ENCODE measurements around the gene ADD2. TPM values are rescaled to one million over a fixed set of nuclear protein-coding genes. Genes with fewer than 3 reads are reported as not detected.

ADD2 gene
- total RNA-seq, 3 donors from 2014 or later (not counting 1 experiment from before 2014, with no cell fraction given): 0.16 to 1.4 (median 0.40) TPM

- no peaks in the 10 kb centered on the region for H3K36me3 ChIP-seq (ENCODE audit: control insufficient read depth, insufficient read depth, low read length)
- Mint-ChIP-seq H3K27ac (no peak overlapping the region), H3K36me3 (no peaks in the 10 kb centered on the region), H3K4me3 (no peak overlapping the region), H3K9me3 (no peaks in the 10 kb centered on the region), H3K4me1 (no peaks in the 10 kb centered on the region), H3K27me3 (ENCODE audit: low read depth in 2 of 2) (peaks cover 24 to 75% of the 10 kb centered on the region in 2 donors)
- TF ChIP-seq CTCF (IDR thresholded peaks at IDR 0.05): no peak
- no peak overlapping the region for H3K4me3 ChIP-seq (ENCODE audit: low read length)
- ATAC-seq: no peak
- no peak overlapping the region for H3K27ac ChIP-seq (ENCODE audit: low read length)
- 50% methylated on average over 1 of the region's 1 CpG for WGBS (ENCODE audit: insufficient coverage)
- DNase-seq: no peak
- intact Hi-C loops (cut with micrococcal nuclease): no loop called here
- H3K9me3 ChIP-seq (ENCODE audit: control insufficient read depth, insufficient read depth, low read length): no peaks in the 10 kb centered on the region
- no peaks in the 10 kb centered on the region for H3K4me1 ChIP-seq (ENCODE audit: control insufficient read depth, insufficient read depth, low read length)
- H3K27me3 ChIP-seq (ENCODE audit: control insufficient read depth, insufficient read depth, low read length): peaks cover 4% of the 10 kb centered on the region
Observed at GRCh38 chr2:70632388-70632787, 135.6 kb downstream of the ADD2 start.

- Histone ChIP-seq H3K4me3 (ENCODE audit: low read length) (no peak overlapping the region), H3K4me1 (ENCODE audit: control insufficient read depth, insufficient read depth, low read length) (no peaks in the 10 kb centered on the region), H3K27ac (ENCODE audit: low read length) (no peak overlapping the region), H3K36me3 (ENCODE audit: control insufficient read depth, insufficient read depth, low read length) (no peaks in the 10 kb centered on the region), H3K27me3 (ENCODE audit: control insufficient read depth, insufficient read depth, low read length) (peaks cover 2% of the 10 kb centered on the region), H3K9me3 (ENCODE audit: control insufficient read depth, insufficient read depth, low read length) (no peaks in the 10 kb centered on the region)
- no peak overlapping the region for H3K4me3 Mint-ChIP-seq
- H3K4me1 Mint-ChIP-seq: no peaks in the 10 kb centered on the region
- ATAC-seq (no peak), DNase-seq (no peak)
- no peak for TF ChIP-seq CTCF (IDR thresholded peaks at IDR 0.05)
- peaks cover 38 to 72% of the 10 kb centered on the region in 2 donors for H3K27me3 Mint-ChIP-seq (ENCODE audit: low read depth in 2 of 2)
- H3K36me3 Mint-ChIP-seq: no peaks in the 10 kb centered on the region
- WGBS (ENCODE audit: insufficient coverage): 67% methylated on average over 1 of the region's 1 CpG
- H3K27ac Mint-ChIP-seq: no peak overlapping the region
- intact Hi-C loops (cut with micrococcal nuclease): no loop called here
- H3K9me3 Mint-ChIP-seq: no peaks in the 10 kb centered on the region
Observed at GRCh38 chr2:70630761-70631160, 137.2 kb downstream of the ADD2 start.

- intact Hi-C loops (cut with micrococcal nuclease): no loop called here
- H3K4me3 ChIP-seq (ENCODE audit: low read length): no peak overlapping the region
- Mint-ChIP-seq H3K4me3 (no peak overlapping the region), H3K27me3 (ENCODE audit: low read depth in 2 of 2) (peaks cover 32 to 42% of the 10 kb centered on the region in 2 donors), H3K27ac (no peak overlapping the region), H3K9me3 (no peaks in the 10 kb centered on the region), H3K36me3 (no peaks in the 10 kb centered on the region), H3K4me1 (no peaks in the 10 kb centered on the region)
- H3K9me3 ChIP-seq (ENCODE audit: control insufficient read depth, insufficient read depth, low read length): no peaks in the 10 kb centered on the region
- no peak for DNase-seq
- H3K4me1 ChIP-seq (ENCODE audit: control insufficient read depth, insufficient read depth, low read length): no peaks in the 10 kb centered on the region
- TF ChIP-seq CTCF (IDR thresholded peaks at IDR 0.05): no peak
- no peak for ATAC-seq
- H3K27me3 ChIP-seq (ENCODE audit: control insufficient read depth, insufficient read depth, low read length): no peaks in the 10 kb centered on the region
- H3K27ac ChIP-seq (ENCODE audit: low read length): no peak overlapping the region
- 94% methylated on average over 2 of the region's 2 CpGs for WGBS (ENCODE audit: insufficient coverage)
- H3K36me3 ChIP-seq (ENCODE audit: control insufficient read depth, insufficient read depth, low read length): no peaks in the 10 kb centered on the region
Observed at GRCh38 chr2:70627211-70627898, 140.6 kb downstream of the ADD2 start.
